DMS153 (cell line): ENCODE data around the gene WEE1.
A peak's percentile ranks its signal among the peaks of the same experiment; 100 is the strongest.
"Not testable (repeated sequence)": the region's sequence is repeated elsewhere in the genome, so short reads cannot be mapped to it uniquely, and the experiment has no call there.

Experiments
- DNase-seq: peaks from one replicate; lab custom pipeline; 2025; lab: John Stamatoyannopoulos, UW

Gene WEE1

DNA sequence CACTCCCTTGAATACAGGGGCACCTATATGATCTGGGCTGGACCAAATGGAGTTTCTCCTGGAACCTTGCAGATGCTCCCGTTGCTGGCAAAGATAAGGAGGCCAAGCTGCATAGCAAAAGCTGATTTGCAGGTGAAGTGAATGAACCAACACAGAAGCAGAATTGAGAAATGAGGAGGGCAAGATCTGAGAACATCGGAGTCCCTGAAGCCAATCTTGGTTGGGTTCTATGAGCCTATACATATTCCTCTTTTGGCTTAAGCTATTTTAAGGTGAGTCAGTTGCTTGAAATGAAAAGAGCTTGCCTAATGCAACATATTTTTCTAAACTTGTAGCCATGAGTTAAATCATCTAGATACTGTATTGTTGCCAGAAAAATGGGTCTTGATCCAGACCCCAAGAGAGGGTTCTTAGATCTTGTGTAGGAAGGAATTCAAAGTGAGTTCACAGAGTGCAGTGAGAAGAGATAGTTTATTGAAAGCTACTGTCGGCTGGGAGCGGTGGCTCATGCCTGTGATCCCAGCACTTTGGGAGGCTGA lies 23.5 kb downstream of the WEE1 start:
- no peak for DNase-seq

DNA sequence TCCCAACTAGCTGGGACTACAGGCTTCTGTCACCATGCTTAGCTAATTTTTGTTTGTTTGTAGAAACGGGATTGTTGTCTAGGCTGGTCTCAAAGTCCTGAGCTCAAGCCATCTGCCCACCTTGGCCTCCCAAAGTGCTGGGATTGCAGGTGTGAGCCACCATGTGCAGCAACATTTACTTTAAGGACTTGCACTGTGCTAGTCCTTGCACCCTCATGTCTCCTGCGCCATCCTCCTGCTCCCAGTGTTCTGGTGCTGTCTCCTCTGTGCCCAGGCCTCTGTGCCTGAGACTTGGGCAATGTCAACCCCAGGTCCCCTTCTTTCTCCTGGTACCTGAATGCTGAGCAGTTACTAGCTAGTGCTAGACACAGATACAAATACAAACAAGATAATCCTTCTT lies 26.7 kb downstream of the WEE1 start:
- no peak for DNase-seq

GRCh38 chr11:9600644-9601036 lies 27.2 kb downstream of the WEE1 start:
- no peak for DNase-seq

- DNase-seq, result no peak
Measured at GRCh38 chr11:9601037-9601875, 27.8 kb downstream of the WEE1 start.

DNA sequence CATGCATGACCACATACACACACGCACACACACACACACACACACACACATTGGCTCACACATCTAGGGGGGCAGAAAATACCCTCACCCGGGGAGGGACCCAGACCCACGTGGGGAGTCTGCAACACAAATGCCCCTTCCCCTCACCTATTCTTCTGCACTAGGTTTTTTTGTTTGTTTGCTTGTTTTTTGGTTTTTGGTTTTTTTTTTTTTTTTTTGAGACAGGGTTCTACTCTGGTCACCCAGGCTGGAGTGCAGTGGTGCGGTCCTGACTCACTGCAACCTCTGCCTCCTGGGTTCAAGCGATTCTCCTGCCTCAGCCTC lies 28.4 kb downstream of the WEE1 start:
- DNase-seq, result no peak

- not testable (repeated sequence) for DNase-seq
Measured at GRCh38 chr11:9603214-9603613, 29.7 kb downstream of the WEE1 start.

DNA sequence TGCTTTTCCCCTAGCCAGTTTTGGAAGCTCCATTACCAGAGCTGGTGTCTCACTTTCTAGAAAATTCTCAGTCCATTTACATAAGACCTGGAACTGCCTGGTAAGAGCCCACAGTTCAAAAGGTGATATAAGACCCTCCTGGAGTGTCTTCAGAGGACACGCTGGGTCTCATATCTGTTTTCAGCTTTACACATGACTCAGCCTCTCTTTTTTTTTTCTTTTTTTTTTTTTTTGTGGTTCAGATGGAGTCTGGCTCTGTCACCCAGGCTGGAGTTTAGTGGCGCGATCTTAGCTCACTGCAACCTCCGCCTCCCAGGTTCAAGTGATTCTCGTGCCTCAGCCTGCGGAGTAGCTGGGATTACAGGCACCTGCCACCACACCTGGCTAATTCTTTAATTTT lies 30.7 kb downstream of the WEE1 start:
- DNase-seq, result no peak

DNA sequence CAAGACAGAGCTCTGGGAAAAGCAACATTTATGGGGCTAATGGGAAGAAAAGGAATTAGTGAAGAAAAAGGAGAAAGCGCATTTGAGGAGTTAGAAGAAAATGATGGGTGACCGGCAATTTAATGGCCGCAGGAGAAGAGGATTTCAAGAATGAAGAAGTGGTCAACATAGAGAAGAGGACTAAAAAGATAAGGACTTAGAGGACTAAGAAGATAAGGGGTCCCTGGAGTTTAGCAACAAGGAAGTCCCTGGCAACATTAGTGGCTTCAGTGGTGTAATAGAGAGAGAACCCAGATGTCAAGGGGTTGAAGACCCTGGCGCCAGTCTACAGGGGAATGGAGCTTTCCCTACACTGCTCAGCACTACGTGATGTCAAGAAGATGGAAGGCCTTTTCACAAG lies 32.3 kb downstream of the WEE1 start:
- DNase-seq, result no peak

DNA sequence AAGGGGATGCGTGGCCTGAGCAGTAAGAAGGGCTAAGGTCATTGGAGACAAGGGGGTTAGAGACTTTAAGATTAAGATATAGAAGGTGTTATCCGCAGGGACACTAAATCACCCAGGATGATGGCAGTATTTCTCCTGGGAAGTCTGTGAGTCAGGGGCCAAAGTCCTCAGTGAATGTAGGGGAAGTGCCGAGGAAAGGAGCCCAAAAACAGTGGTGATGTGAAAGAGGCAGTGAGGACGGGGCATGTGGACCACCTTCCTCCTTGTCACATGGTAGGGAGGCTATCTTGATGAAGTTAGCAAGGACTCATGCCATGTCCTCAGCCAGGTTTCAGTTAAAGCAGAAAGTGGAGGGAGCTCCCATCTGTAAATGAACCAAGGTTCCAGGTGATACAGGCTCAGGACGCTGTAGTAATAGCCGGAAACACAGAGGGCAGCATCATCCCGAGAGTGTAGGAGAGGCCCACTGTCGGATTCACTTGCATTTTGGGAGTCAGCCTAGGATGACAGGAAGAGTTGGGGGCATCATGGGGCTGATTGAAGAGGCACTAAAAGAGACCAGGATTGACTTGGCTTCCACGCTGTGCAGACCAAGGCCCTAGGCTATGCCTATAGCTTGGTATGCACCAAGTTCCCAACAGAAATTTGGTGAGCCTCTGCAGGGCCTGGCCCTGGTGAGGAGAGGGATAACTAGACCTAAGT lies 33.5 kb downstream of the WEE1 start:
- no peak for DNase-seq

- DNase-seq, result no peak
Measured at GRCh38 chr11:9607511-9607899, 34.0 kb downstream of the WEE1 start.

GRCh38 chr11:9609002-9609759 lies 35.7 kb downstream of the WEE1 start:
- no peak for DNase-seq

DNA sequence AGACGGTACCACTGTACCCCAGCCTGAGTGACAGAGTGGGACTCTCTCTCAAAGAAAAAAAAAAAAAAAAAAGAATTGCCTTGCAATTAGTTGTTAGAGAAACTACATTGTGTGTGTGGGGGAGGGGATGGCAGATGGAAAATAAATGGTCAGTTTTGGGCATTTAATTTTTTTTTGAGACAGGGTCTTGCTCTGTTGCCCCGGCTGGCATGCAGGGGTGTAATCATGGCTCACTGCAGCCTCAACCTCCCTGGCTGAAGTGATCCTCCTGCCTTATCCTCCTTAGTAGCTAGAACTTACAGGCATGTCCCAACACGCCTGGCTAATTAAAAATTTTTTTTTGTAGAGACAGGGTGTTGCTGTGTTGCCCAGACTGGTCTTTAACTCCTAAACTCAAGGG lies 36.4 kb downstream of the WEE1 start:
- DNase-seq, result no peak

- DNase-seq, result peak; percentile 88
Measured at GRCh38 chr11:9613118-9613829, 39.8 kb downstream of the WEE1 start.

GRCh38 chr11:9613830-9614762 lies 40.6 kb downstream of the WEE1 start:
- DNase-seq, result peak; percentile 40

DNA sequence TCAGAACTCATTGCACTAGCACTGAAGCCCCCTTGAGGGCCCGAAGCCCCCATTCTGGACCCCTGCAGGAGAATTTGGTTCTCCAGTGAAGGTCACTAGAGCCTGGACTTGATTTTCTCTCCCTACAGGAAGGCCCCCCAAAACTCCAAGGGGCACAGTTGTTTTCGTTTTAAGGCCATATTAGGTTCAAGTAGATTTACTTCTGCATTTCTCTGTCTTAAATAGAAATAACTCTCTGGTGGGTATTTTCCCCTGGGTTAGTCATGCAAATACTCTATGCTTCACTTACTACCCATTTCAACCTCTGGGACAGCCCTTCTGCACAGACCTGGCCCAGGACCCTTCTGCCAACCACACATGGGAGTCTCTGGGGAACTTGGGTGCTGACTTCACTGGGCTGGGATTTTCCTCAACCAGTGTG lies 41.6 kb downstream of the WEE1 start:
- no peak for DNase-seq

GRCh38 chr11:9616042-9616675 lies 42.7 kb downstream of the WEE1 start:
- no peak for DNase-seq

DNA sequence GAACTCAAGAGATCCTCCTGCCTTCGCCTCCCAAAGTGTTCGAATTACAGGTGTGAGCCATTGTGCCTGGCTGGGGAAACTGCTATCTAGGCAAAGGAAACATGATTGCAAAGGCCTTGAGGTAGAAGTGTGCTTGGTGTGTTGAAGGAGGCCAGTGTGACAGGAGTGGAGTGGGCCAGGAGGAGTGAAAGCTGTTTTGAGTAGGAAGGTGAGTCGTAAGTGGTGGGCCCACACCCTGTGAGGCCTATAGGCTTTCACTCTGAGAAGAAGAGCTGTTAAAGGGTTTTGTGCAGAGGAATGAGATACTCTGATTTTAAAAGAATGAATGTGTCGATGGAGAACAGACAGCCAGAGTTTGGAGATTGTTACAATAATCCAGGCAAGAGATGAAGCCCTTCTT lies 43.4 kb downstream of the WEE1 start:
- DNase-seq, result no peak

DNA sequence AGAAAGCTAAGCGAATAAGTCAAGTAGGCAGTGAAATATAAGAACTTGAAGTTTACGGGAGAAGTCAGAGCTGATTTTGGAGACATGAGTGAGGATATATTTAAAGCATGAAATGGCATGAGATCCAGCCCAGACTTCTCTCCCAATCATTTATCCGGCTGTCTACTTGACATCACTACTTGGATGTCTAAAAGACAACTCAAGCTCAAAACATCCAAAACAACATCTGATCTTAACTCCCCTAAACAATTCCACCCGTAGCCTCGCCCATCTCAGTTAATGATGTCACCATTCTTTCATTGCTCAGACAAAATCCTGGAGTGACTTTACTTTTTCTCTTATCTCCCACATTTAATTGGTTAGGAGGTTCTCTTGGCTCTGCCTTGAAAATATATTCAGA lies 44.5 kb downstream of the WEE1 start:
- no peak for DNase-seq

DNA sequence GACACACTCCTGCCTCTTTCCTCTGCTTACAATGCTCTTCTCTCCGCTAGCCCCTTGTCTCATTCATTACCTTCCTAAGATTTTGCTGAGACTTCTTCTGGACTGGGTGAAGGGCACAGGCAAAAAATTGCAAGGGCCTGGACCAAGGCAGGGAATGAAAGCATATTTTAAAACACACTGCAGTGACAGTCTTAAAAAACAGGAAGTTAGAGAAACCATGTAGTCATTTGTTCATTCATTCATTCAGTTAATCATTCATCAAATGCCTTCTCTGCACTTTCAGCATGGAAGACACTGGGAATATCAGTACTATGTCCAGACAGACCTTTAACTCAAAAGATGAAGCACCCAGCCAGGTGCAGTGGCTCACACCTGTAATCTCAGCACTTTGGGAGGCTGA lies 45.5 kb downstream of the WEE1 start:
- no peak for DNase-seq

- no peak for DNase-seq
Measured at GRCh38 chr11:9619971-9620370, 46.5 kb downstream of the WEE1 start.
